HL-60/S4 treated with retinoic acid at 250 ng/mL for 4 days and 3 days (cell line): ENCODE data around the gene BTBD9.
"Not testable (repeated sequence)": the region's sequence is repeated elsewhere in the genome, so short reads cannot be mapped to it uniquely, and the experiment has no call there.

Experiments
- in situ Hi-C: fragments of 300-500 bp; cut with MboI; formaldehyde crosslinking; loops from 2 replicates; pipeline ENCODE4 v1.7.0; 2022; ENCODE audit warnings: low sequenced_read_pairs

BTBD9 gene

DNA sequence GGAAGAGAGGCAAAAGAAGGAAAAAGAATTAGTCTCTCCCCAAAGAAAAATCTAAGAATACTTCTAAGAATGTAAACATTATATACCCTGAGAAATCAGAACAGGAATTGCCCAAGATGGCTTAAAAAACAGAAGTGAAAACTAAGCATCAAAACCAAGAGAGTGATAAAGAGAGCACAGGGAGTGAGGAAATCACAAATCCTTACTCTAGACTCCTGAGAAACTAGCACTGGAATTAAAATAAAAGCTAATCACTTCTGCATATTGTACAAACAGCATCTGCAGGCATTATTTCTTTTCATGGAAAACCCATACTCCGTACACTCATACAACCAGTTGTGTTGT, 285.7 kb downstream of the BTBD9 start:
- in situ Hi-C loops: no loop called here

DNA sequence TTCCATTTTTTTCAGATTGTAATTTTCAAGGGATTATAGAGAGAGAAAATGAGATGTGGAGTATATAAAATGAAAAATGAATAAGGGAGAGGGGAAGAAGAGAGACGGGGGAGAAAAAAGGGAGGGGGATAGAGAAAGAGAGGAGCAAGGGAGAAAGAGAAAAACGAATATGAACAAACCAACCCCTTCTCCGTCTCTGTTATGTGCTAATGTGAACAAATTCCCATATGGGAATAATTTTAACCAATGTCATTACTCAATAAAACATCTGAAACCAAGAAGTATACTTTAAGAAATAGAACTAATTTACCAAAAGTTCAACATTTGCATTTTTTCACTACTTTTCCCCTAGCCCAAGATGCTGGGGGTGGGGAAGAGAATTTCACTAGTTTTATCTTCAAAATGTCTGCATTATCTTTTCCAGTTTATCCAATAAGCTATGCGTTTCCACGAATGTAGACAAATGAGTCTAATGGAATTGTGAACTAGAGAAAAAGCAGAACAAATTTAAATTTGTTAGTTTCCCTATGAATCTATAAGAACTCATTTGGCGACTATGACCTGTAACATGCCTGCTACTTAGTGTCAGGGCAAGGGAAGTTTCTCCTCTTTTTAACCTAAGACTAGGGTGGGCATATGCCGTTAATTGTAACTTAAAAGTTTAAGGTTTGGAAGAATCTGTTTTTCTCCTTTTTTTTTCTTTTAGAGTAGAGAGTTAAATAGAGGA, 286.3 kb downstream of the BTBD9 start:
- in situ Hi-C loops: no loop called here

DNA sequence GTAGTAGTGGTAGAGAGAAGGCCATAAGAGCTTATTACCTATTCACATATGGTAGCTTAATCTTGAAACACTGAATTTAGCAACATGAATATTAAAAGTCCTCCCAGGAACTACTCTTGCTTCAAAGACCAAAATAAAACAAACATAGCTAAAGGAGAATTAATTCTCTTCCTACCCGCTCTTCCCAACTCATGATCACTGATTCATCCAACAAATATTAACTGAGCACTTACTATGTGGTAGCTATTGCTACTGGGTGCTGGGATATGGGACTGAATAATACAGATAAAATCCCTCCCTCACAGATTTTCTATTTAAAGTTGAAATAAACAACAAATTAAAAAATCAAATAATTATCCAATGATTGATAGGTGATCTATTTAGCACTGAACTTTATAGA, 287.1 kb downstream of the BTBD9 start:
- in situ Hi-C loops: no loop called here

GRCh38 chr6:38350942-38351341, 288.8 kb downstream of the BTBD9 start:
- in situ Hi-C loops: no loop called here

DNA sequence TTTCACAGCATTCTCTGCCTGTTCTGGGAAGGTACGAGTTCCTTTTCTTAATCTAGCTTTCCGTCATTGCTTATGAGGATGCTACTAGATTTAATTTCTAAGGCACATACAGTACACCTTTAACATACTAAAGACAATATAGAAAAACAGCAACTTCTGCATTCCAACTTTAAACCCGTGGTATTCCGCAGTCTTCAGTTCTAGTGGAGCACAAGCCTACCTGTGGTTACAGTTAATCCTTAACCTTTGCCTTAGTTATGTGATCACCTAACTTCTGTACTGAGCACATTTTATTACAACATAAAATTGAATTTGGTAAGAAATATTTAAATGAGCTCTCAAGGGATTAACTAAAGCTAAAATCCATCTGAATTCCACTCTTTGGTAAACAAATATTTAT, 289.5 kb downstream of the BTBD9 start:
- in situ Hi-C loops: no loop called here

DNA sequence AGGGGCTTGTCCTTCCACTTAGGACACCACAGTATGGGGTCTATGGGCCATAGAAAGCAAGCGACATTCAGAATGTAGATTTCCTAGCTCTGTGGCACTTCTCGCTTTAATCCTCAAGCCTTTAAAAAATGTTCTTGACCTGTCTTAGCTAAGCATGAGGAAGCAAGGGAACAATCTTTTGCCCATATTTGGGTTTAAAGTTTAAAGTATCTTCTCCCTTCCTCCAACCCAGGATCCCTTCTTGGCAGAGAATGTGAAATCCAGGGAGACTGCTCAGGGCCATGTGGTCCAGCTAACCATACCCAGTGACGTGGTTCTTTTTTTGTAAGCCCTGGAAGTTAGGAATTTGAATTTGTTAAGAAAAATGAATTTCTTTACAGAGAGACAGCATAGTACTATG, 289.9 kb downstream of the BTBD9 start:
- in situ Hi-C loops: no loop called here

- in situ Hi-C loops: no loop called here
Measured at GRCh38 chr6:38349221-38349620, 290.5 kb downstream of the BTBD9 start.

GRCh38 chr6:38348371-38348770, 291.4 kb downstream of the BTBD9 start:
- in situ Hi-C loops: no loop called here

GRCh38 chr6:38347829-38348228, 291.9 kb downstream of the BTBD9 start:
- in situ Hi-C loops: not testable (repeated sequence)

- in situ Hi-C loops: no loop called here
Measured at GRCh38 chr6:38346291-38347079, 293.2 kb downstream of the BTBD9 start.

DNA sequence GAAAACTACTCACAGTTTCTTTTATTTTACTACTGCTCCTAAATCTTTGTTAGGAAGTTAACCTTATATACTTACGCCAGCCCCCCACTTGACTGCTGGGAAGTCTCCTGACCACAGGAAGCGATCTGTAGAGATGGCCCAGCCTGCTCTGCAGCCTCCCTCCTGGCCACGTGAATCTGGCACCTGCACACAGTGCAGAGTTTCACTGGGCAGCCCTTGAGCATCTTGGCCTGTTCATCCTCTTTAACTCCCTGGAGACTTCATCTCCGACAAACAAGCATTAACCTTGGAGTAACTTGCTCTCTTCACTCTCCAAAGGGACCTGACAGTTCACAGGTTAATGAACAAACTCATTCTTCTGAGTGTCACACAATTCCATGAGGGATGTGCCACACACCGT, 294.1 kb downstream of the BTBD9 start:
- in situ Hi-C loops: no loop called here

GRCh38 chr6:38341496-38341895, 298.2 kb downstream of the BTBD9 start:
- in situ Hi-C loops: no loop called here

DNA sequence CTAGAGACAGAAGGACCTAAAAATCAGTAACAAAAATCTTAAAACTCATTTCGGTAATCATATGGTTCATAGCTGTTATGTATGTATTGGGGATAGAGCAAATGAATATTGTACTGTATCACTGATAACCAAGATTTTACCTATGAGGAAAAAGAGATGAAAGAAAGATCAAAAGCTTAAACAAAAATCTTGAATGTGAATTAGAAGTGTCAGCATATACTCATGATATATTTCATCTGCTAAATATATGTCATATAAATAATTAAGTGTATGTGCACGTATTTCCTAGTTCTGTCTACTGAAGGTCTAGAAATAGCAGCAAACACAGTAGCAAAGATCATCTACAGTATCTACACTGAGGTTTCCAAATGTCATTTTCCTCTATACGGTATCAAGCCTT, 299.8 kb downstream of the BTBD9 start:
- in situ Hi-C loops: no loop called here

DNA sequence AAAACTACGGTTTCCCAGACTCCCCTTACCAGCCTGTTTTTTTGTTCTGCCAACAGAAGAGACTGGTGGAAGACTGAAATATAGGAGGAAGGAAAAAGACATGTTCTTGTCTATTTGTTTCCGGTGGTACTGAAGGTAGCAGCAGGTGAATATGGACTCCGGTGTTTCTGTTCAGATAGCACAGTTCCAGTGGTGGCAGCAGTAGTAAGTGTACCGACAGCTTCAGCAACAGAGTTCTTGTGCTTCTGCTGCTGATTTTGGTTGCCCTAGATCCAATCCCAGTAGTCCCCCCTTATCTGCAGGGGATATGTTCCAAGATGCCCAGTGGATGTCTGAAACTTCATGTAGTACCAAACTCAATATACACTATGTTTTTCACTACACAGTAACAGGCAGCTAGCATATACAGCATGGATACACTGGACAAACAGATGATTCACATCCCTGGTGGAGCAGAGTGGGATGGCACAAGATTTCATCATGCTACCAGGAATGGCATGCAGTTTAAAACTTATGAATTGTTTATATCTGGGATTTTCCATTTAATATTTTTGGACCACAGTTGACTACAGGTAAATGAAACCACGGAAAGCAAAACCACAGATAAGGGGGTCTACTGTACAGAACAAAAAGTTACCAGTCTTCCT, 301.8 kb downstream of the BTBD9 start:
- in situ Hi-C loops: no loop called here

DNA sequence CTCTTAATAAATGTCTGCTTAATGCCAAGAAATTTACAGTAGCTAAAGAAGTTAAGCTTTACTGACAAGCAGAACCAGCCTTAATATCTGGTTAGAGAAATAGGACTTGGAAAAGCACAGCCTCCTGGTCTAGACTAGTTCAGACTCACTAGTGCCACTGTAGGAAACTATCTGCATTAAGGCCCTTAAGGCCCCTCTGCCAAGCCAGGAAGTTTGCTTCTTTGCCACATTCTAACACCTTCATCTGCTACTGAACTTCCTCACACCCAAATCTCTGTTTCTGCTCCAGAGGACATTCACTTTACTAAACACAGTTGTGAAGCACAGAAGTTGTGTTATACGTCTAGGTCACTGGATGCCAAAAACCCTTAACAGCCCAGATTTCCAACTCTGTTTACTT, 302.8 kb downstream of the BTBD9 start:
- in situ Hi-C loops: no loop called here

- in situ Hi-C loops: no loop called here
Measured at GRCh38 chr6:38326837-38327236, 312.9 kb downstream of the BTBD9 start.

DNA sequence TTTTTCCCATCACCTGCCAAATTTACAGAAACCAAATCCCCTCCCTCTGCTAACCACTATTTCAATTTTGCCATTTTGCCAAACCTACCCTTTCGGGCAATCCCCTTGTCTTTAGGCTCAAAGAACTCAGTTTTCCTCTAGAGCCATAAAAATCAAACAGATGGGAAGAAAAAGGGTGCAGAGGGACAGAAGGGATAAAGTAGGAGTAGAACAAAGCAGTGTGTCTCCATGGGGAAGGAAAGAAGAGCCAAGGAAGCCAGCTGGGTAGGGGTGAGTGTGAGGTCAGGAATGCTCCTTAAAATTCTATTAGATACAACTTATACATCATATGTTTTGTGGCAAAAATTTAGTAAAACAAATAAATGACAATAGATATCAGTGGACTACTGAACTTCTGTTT, 316.5 kb downstream of the BTBD9 start:
- in situ Hi-C loops: no loop called here

DNA sequence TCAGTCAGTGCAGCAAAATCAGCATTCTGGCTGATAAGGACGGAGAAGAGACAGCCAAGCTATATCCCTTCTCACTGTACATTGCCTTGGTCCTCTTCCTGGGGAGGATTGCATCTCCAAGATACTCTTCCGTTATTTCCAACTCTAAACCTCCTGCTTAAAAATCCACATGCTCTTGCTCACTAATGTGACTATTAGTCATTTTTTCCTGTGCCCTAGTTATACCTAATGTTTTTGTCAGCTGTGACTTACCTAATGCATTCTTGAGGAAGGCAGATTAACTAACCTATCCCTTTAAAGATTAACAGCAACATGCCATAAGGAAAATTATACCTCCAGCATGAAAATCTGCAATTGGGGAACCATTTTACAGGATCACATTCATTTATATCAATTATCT, 317.6 kb downstream of the BTBD9 start:
- in situ Hi-C loops: no loop called here

DNA sequence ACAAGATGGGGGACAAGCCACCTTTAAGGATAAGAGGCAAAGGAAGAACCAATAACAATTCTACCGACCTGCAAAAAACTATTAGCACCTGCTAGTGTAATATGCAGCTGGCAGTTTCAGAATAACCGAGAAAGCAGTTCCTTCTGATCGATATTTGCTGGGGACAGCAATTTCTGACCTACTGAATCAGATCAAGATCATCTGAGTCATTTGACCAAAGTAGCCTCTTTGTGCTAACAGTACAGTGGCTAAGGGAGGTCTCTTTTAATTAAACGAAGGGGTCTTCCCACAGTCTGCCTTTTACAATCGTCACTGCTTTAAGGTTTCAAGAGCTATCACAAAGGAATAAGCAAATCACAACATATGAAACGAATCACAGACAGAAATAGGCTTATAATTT, 318.9 kb downstream of the BTBD9 start:
- in situ Hi-C loops: no loop called here

GRCh38 chr6:38320358-38320757, 319.4 kb downstream of the BTBD9 start:
- in situ Hi-C loops: no loop called here

GRCh38 chr6:38319256-38320212, 320.2 kb downstream of the BTBD9 start:
- in situ Hi-C loops: no loop called here
